GM19438 (cell line): ENCODE measurements around the gene VWA1.
A peak's percentile ranks its signal among the peaks of the same experiment; 100 is the strongest.

Source experiments
- ATAC-seq: cut with Tn5 transposase; IDR thresholded peaks from one replicate; pipeline ENCODE4 v1.9.1; 2021; ENCODE audit warnings: low read depth; ENCODE audit not compliant: unreplicated experiment

Gene VWA1, protein sequence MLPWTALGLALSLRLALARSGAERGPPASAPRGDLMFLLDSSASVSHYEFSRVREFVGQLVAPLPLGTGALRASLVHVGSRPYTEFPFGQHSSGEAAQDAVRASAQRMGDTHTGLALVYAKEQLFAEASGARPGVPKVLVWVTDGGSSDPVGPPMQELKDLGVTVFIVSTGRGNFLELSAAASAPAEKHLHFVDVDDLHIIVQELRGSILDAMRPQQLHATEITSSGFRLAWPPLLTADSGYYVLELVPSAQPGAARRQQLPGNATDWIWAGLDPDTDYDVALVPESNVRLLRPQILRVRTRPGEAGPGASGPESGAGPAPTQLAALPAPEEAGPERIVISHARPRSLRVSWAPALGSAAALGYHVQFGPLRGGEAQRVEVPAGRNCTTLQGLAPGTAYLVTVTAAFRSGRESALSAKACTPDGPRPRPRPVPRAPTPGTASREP

DNA sequence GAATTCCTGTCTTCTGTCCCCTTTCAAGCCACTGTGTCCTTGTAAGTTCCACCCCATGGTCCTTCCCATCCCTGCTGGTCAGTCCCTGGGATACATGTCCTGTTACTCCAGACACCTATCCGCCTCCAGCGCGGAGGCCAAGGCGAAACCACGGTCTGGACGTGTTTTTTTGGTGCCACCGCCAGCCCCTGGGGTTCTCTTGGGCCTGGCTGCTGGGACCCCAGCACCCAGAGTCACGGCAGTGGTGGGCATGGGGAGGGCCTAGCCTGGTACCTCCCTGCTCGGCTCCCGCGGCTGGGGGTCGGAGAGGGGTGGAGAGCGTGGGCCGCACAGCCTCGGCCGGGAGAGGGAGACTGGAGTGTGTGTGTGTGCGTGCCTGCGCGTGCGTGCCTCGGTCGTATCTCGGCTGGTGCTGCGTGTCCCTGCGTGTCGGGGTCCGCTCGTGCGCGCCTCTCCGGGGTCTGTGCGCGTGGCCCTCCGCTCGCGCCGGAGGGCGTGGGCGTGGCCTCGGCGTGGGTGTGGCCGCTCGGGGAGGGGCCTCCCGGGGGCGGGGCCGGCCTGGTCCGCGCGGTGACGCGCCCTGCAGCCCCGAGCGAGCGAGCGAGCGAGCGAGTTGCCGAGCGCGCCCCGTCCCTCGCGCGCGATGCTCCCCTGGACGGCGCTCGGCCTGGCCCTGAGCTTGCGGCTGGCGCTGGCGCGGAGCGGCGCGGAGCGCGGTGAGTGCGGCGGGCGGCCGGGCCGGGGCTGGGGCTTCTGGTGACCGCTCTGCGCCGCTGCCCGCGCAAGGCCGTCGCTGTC, at the start of gene VWA1:
VWA1 (plus strand) TSS at position 585 of the 798 bp plus-strand sequence; CDS start at position 644, 59 bp downstream.
- ATAC-seq, result no peak

DNA sequence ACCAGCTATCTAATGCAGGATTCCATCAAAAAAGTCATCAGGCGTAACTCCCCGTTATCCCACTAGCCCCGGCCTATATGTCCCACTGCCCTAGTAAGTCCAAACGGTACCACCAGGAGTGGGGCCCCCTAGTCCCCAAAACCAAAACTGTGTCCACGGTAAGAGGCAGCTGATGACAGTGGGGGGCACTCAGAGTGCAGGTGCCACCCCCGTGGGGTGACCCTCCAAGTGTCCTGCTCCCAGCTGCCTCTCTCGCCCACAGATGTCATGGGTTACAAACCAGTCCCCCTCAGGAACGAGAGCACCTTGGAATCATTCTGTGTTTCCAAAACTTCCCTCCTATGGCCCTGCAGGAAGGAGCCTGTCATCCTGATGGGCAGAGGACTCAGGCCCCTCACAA, 49.6 kb upstream of the VWA1 start:
- ATAC-seq, result no peak

DNA sequence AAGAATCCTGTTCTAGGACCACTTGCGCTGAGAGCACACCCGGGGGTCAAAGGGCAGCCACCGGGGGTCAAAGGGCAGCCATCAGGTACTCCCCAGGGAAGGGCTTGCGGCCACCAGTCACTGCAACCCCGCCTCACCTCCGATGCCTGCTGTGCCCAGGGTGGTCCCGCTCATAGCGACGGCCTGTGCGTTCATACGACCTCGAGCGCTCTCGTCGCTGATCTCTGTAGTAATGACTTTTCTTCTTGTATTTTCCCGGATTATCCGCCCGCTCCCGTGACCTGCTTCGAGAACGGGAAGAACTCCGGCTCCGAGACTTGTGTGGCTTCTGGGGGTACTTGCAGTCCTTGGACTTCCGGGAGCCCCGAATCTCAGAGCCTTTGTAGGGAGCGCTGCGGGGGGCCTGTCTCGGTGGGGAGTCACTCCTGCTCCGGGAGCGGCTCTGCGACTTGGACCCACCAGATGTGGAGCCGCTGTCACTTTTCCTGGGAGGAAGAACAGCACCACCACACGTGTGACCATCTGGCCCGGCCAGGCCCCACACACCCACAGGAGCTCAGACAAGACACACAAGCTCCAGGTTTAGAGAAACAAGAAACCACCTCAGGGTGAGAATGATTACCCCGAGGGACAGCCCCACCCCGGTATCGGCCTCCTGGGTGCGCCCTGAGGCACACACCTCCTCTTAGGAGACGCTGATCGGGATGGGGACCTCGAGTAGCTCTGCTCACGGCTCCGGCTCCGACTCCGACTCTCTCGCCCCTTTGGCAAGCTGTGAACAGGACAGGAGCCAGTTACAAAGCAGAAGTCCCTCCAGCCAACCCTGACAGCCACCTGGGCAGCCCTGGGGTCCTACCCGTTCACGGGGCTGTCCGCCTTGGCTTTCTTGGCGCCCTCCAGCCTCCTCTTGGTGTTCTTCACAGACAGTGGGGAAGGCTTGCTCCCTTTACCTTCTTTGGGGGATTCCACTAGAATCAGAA, 48.1 kb upstream of the VWA1 start:
- ATAC-seq, result no peak

DNA sequence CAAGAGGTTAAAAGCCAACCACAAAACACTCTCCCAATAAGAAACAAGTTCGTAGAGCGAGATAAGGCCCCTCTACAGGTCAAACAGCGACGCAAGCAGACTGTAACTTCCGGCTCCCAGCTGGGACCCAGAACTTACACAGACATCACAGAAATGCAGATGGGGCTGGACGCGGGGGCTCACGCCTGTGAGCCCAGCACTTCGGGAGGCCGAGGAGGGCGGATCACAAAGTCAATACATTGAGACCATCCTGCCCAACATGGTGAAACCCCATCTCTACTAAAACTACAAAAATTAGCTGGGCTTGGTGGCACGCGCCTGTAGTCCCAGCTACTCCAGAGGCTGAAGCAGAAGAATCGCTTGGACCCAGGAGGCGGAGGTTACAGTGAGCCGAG, 47.4 kb upstream of the VWA1 start:
- no peak for ATAC-seq

DNA sequence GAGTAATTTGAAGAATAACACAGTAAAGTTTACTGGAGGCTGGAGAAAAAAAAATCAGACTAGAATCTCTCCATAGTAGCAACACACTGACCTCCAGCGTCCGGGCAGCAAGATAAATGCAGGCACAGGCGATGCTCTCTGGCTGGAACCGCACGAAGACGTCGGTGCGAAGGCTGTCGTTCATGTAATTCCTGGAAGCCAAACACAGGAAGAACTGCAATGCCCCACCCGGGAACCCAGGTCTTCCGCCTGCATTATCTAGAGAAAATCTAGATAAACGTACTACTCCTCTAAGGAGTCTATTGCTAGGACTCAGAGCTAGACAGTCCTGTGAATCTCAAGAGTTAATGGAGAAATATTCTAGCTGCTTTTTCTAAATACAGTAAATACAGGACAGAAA, 44.8 kb upstream of the VWA1 start:
- no peak for ATAC-seq

DNA sequence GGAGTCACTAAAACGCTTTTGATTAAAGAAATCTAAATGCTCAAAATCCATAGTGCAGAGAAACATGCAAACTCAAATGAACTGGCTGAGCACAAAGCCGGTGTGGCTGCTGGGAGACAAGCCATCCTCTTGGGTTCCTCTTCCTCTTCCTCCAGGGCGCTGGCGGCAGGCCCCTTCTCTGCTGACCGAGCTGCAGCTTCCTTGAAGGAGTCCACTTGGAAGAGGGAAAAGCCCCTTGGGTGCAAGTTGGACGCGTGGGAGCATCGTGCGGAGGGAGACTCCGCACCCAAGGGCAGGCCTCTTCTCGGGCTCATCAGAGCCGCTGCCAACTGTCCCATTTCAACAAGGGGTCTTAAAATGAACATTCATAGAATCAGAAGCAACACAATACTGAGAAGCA, 44.3 kb upstream of the VWA1 start:
- ATAC-seq, result no peak

DNA sequence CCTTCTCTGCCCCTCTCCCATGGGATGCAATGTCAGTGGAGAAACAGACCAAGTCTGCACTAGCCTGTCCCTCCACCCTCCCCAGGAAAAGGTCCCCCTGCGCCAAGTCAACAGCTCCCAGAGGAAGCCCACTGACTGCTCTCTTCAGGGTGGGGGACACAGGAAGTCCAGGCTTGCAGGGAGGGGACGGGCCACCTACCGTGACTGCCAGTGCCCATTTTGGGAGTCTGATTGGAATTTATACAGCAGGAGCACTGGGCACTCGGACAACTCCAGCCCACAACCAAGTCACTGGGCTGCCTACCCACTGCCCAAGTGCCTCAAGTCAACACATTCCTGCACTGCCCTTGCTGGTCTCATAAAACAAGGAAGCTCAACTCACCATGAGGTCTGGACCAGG, 42.5 kb upstream of the VWA1 start:
- ATAC-seq, result no peak

DNA sequence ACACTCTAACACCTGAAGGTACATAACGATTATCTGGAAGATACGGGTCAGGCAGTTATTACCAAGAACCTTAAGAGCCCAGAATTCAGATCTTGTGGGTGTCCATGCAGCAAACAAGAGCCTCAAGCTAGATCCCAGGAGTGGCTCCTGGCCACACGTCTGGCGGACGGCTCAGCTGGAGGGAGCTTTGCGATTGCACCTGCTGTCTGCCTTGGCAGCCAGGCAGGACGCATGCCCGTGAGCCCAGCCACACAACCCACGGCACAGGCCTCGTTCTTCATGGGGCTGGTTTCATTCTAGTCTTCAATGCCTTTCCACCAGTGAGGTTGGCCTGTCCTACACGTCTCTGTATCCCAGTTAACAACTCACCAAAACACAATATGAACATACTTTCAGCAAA, 42.1 kb upstream of the VWA1 start:
- no peak for ATAC-seq

DNA sequence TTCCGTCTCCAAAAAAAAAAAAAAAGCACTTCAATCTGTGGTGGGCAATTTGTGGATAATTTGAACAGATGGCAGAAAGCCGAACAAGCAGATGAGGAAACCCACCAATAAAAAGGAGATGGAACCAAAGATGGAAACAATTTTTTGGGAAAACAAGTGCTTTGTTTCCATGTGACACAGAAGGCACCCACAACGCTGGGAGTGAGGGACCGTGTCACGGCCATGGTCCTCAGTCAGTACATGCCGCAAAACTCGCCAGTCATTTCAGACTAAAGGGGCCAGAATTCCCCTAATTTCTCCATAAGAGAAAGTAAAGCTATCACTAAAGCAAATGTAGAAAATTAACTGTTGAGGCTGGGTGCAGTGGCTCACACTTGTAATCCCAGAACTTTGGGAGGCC, 41.4 kb upstream of the VWA1 start:
- ATAC-seq, result no peak

DNA sequence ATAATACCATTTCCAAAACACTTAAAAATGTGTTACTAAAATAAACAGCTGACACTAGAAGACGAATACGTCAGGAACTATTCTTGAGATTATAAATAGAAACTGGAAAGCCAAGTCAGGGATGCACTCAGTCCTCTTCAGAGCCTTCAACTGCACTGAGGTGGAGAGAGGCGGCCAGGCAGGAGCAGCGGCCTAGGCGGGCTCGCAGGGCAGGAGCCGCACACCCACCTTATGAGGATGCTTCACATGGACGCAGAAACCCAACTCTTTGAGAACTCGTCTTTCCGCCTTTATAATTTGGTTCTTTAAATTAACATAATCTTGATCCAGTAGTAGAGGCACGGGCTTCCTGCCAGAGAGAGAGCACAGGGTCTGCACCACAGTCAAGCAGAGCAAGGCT, 40.3 kb upstream of the VWA1 start:
- ATAC-seq, result no peak

DNA sequence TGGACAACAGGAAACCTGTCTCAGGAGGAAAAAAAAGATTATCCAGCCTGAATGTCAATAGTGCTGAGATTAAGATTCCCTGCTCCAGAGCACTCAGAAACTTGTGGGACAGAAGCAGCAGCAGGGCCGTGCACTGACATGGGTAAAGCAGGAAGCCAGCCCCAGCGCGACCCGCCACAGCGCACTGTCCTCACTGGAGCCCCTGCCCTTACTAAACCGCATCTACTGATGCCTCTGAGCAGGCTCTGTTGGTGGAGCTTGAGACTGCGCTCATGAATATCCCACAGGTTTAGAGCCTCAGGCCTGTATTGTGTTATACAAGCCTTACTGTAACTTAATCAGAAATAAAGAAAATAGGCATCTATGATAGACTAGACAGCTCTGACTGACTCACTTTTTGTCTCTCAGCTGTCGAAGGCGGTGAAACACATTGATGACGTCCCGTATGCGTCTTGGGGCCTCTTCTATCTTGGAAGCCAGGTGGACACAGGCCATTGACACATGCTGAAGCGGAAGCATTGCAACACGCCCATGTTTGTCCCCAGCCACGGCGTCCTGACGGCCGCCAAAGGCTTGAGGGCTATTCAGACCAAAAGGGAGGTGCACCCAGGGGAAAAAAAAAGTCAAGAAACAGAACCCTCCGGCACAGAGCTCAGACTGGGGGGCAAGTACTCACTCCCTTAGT, 37.5 kb upstream of the VWA1 start:
- ATAC-seq, result no peak

DNA sequence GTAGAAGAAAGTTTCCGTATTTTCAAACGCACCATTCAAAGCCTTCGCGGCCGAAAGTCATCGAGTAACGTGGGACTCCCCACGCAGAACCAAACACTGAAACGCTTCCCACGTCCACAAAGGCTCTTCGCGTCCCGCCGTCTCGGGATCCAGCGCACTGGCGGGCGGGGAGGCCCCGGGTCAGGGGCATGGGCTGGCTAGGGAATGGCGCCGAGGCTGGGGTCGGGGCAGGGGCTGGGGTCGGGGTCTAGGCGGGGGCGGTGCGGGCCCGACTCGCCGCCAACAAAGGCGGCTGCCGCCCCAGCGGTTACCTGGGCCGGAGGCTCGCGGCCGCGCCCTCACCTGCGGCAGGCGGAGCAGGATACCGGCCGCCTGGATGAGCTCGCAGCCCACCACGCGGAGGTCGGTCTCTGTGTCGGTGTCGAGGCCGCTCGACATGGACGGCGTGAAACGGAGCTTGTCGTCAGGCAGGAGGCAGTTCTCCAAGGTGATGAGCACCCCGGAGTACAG, 36.8 kb upstream of the VWA1 start:
- peak; percentile 17 for ATAC-seq

DNA sequence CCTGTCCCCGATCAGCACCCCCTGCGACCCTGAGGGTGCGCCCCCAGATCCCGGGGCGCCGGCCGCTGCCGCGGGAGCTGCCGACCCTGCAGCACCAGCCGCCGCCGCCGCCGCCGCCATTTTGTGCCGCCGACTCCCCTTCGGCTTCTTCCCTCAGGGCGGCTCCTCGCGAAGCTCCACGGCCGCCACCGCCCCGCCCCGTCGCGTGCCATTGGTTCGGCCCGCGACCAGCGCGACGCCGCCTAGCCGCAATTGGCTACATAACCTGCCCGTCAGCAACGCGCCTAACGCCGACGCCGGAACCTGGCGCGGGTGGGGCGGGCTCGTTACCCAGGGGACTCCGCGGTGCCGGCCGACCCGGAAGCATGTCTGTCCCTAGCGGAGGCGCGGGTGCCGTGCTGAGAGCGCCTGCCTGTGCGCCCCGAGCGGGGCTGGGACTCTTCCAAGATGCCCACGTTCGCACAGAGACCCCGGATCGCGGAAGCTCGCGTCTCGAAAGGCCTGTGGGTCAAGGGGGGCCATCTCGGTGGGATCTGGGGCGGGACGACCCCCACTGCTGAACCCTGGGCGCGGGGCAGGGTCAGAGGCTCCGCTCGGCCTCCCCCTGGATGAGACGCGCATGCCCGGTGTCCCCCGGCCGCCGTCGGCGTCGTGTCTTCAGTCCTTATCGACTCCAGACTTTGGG, 36.2 kb upstream of the VWA1 start, which contains the start of gene CCNL2:
CCNL2 (minus strand) TSS at position 149 of the 685 bp plus-strand sequence; CDS start at position 120, 29 bp downstream.
- peak; percentile 86 for ATAC-seq

DNA sequence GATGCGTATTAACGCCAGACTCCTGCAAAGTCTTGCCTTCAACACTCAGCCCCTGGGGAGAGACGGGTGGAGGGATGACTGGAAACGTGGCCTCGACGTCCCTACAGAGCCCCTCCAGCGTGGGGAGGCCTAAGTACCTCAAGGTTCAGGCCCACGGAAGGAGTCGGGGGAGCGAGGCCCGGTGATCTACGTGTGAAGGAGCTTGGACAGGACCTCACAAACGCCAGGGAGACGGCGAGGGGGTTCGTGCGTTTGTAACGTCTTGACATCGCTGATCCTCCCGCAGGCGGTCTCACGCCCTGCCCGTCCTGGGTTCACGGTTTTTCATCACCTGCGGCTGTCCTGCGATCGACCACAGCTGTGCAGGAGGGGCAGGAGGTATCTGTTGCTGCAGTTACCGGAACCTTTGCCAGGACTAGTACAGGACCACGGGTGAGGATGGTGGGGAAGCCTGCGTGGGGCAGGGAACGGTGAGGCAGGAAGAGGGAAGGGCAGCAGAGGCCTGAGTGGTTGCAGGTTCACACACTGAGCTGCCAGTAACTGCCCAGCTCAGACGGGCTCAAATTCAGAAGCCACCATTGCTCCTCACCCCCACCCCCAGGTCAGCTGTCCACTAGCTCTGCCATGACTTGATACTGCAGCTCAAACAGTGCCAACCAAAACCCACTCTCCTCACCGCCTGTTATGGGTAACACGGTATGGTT, 35.5 kb upstream of the VWA1 start:
- no peak for ATAC-seq

DNA sequence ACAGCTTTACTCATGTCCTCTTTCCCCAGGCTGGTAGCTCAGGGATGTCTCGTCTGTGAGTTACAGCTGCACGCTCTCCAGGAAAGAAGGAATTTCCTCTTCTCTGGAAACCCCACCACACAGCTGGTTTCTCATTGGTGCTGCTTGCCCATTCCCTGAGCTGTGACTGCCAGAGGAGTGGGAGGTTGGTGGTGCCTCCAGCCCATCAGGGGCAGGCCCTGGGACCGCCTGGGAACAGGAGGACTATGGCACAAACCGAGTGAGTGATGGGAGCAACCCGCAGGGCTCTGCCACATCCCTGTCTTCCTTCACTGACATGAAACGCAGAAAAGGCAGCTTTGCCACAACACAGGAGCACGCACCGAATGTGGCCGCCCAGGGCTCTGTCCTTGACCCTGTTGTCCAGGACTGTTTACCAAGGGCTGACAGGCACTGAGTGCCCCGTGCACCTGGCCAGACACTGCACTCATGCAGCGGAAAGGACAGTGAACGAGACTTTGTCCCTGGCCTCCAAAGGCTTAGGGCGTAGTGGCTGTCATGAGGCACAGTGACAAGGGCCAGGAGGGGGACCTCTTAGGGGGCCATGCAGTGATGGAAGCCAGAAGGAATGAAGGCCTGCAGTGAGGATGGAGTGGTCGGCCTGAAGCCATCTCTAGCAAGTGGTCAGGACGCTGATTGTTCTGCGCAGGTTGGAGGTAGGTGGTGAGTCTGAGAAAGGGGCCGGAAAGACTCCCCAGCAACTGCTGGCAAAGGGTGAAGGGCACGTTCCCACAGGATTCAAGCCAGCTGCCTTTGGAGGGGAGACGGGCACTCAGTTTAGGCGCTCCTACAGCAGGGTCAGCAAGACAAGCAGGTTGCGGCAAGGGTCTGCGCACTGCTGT, 34.7 kb upstream of the VWA1 start:
- ATAC-seq, result no peak

DNA sequence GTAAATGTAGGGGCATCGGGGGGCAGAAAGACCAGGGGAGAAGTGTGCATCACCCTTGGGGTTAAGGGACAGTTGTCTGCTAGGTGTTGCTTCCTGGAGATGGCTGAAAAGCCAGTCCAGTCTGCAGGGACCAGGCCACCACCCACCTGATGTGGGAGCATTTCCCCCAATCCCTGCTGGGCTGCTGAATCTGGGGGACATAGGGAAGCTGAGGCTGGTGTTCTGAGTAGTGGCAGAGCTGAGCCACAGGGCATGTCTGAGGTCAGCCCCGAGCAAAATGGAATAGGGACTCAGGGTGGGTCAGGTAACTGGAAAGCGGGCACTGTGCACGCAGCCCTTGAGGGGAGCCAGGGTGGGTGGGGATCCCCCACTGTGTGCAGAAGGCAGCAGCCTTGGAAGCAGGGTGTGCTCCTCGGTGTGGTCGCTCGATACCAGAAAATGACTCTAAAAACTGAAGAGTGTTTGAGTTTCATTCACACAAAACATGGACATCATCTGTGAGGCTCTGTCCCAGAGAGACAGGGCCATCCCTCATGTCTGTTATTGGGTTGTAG, 34.0 kb upstream of the VWA1 start:
- no peak for ATAC-seq
